NCI-H2196 (cell line): Measurements from ENCODE around the gene CSH1.
"Not testable (repeated sequence)": the region's sequence is repeated elsewhere in the genome, so short reads cannot be mapped to it uniquely, and the experiment has no call there.

Experiments
- DNase-seq: peaks from one replicate; lab custom pipeline; 2025; ENCODE audit not compliant: unreplicated experiment; lab: John Stamatoyannopoulos, UW

Gene CSH1

GRCh38 chr17:63870292-63870665 lies 26.1 kb downstream of the CSH1 start:
- not testable (repeated sequence) for DNase-seq

- DNase-seq = not testable (repeated sequence)
Measured at GRCh38 chr17:63869491-63870291, 26.7 kb downstream of the CSH1 start.

- not testable (repeated sequence) for DNase-seq
Measured at GRCh38 chr17:63866625-63867024, 29.7 kb downstream of the CSH1 start.

- no peak for DNase-seq
Measured at GRCh38 chr17:63859257-63859656, 37.1 kb downstream of the CSH1 start.

GRCh38 chr17:63856425-63856824 lies 39.9 kb downstream of the CSH1 start:
- not testable (repeated sequence) for DNase-seq

GRCh38 chr17:63855185-63855584 lies 41.2 kb downstream of the CSH1 start:
- no peak for DNase-seq

- no peak for DNase-seq
Measured at GRCh38 chr17:63854709-63855108, 41.7 kb downstream of the CSH1 start.

GRCh38 chr17:63853260-63853659 lies 43.1 kb downstream of the CSH1 start:
- DNase-seq = no peak

- DNase-seq = no peak
Measured at GRCh38 chr17:63850401-63850800, 46.0 kb downstream of the CSH1 start.

- DNase-seq = no peak
Measured at GRCh38 chr17:63848834-63849689, 47.3 kb downstream of the CSH1 start.

- DNase-seq = no peak
Measured at GRCh38 chr17:63847525-63848249, 48.7 kb downstream of the CSH1 start.

GRCh38 chr17:63845509-63845908 lies 50.9 kb downstream of the CSH1 start:
- DNase-seq = no peak
